H1 (cell line): Measurements from ENCODE around the gene FGD5. TPM values are rescaled to one million over a fixed set of nuclear protein-coding genes. Genes with fewer than 3 reads are reported as not detected.

Source experiments
- CTCF ChIA-PET: fragments of 300-600 bp; sonication (Branson Sonifier 250); formaldehyde crosslinking; loops from one replicate; lab custom pipeline; 2021; ENCODE audit not compliant: partially characterized antibody; lab: Charles Lee
- POLR2A ChIA-PET: fragments of 300-600 bp; sonication (Branson Sonifier 250); formaldehyde crosslinking; loops from one replicate; lab custom pipeline; 2021; ENCODE audit warnings: inconsistent platforms; ENCODE audit not compliant: partially characterized antibody; lab: Charles Lee
- DNase-seq, 2 experiments: peaks; one replicate each; pipeline versions ENCODE4 v3.0.0 to v3.0.0-alpha.2; 2010 to 2022; ENCODE audit warnings: low spot score in 2 of 2, low read depth in 1 of 2, mixed read lengths in 1 of 2
- FAIRE-seq: peaks from 2 replicates; lab custom pipeline; 2011; peaks lifted over from hg19 to GRCh38; lab: Jason Lieb, UNC
- H2AFZ ChIP-seq: 2 replicates; pipeline ENCODE4 v1.8.1; 2012; ENCODE audit warnings: low read length, inconsistent platforms
- H2AK5ac ChIP-seq: 2 replicates; pipeline ENCODE4 v1.6.1; 2013; ENCODE audit warnings: low read depth, low read length
- H2BK120ac ChIP-seq: replicated peaks from 2 replicates; pipeline ENCODE3; 2013; ENCODE audit warnings: low read depth, low read length, inconsistent platforms
- H2BK12ac ChIP-seq: 2 replicates; pipeline ENCODE4 v1.6.1; 2013; ENCODE audit warnings: low read depth, low read length
- H2BK15ac ChIP-seq: 2 replicates; pipeline ENCODE4 v1.6.1; 2013; ENCODE audit warnings: low read length
- H2BK20ac ChIP-seq: 2 replicates; pipeline ENCODE4 v1.6.1; 2013; ENCODE audit warnings: low read length
- H2BK5ac ChIP-seq: 2 replicates; pipeline ENCODE4 v1.6.1; 2013; ENCODE audit warnings: low read depth, low read length
- H3K14ac ChIP-seq: 2 replicates; pipeline ENCODE4 v1.6.1; 2013; ENCODE audit warnings: inconsistent platforms; ENCODE audit not compliant: insufficient read length
- H3K18ac ChIP-seq: 2 replicates; pipeline ENCODE4 v1.6.1; 2013; ENCODE audit warnings: low read length; ENCODE audit errors: extremely low read depth
- H3K23ac ChIP-seq: 2 replicates; pipeline ENCODE4 v1.6.1; 2013; ENCODE audit warnings: inconsistent platforms; ENCODE audit not compliant: insufficient read length
- H3K23me2 ChIP-seq: 2 replicates; pipeline ENCODE4 v1.6.1; 2013; ENCODE audit warnings: low read depth, low read length
- H3K27ac ChIP-seq: 2 replicates; pipeline ENCODE4 v1.6.1; 2011; ENCODE audit warnings: low read depth, low read length, inconsistent platforms
- H3K27me3 ChIP-seq, 4 experiments: replicated peaks in 1 of 4; 1 replicate in 1 of 4; 2 replicates in 3 of 4; pipeline versions ENCODE4 v1.6.1 to v1.8.1; 2011 to 2013; ENCODE audit warnings: low read length in 3 of 4, mild to moderate bottlenecking in 3 of 4, inconsistent platforms in 2 of 4, mixed read lengths in 2 of 4, moderate library complexity in 1 of 4; ENCODE audit not compliant: control insufficient read depth in 3 of 4, insufficient read depth in 3 of 4; ENCODE audit errors: extremely low read depth in 1 of 4
- H3K36me3 ChIP-seq, 4 experiments: 2 replicates each; pipeline versions ENCODE4 v1.6.1 to v1.8.1; 2011 to 2013; ENCODE audit warnings: mild to moderate bottlenecking in 4 of 4, low read length in 3 of 4, moderate library complexity in 2 of 4, control low read depth in 1 of 4, inconsistent platforms in 1 of 4; ENCODE audit not compliant: insufficient read depth in 4 of 4, control insufficient read depth in 2 of 4
- H3K4ac ChIP-seq: replicated peaks from 2 replicates; pipeline ENCODE3; 2013; ENCODE audit warnings: low read length, low read depth, mixed read lengths, inconsistent platforms; ENCODE audit not compliant: insufficient read length
- H3K4me1 ChIP-seq, 4 experiments: replicated peaks in 1 of 4; 1 replicate in 1 of 4; 2 replicates in 3 of 4; pipeline versions ENCODE4 v1.6.1 to v1.8.1; 2011 to 2013; ENCODE audit warnings: low read length in 3 of 4, inconsistent platforms in 2 of 4, mixed read lengths in 1 of 4; ENCODE audit not compliant: insufficient read depth in 4 of 4, control insufficient read depth in 3 of 4
- H3K4me2 ChIP-seq, 2 experiments: 2 replicates each; pipeline versions ENCODE4 v1.6.1 to v1.8.1; 2011 to 2013; ENCODE audit warnings: low read depth in 2 of 2, low read length in 2 of 2, control low read depth in 1 of 2, inconsistent platforms in 1 of 2, mild to moderate bottlenecking in 1 of 2; ENCODE audit not compliant: insufficient read depth in 1 of 2
- H3K4me3 ChIP-seq, 4 experiments: fragments of 200-600, 300-600 bp in 1 of 4; sonication (generic), shearing (Covaris generic), sonication (Bioruptor Twin) in 1 of 4; 2 replicates each; pipeline versions ENCODE4 v1.5.1 to v1.8.1; 2011 to 2016; ENCODE audit warnings: low read length in 4 of 4, low read depth in 3 of 4, control low read depth in 2 of 4, inconsistent platforms in 2 of 4, mild to moderate bottlenecking in 2 of 4, mixed read lengths in 1 of 4, moderate library complexity in 1 of 4; ENCODE audit not compliant: insufficient read depth in 2 of 4; ENCODE audit errors: extremely low read depth in 1 of 4
- H3K56ac ChIP-seq: replicated peaks from 2 replicates; pipeline ENCODE3; 2013; ENCODE audit warnings: low read depth, mild to moderate bottlenecking, mixed read lengths, low read length, inconsistent platforms; ENCODE audit not compliant: insufficient read length
- H3K79me1 ChIP-seq: 2 replicates; pipeline ENCODE4 v1.6.1; 2013; ENCODE audit warnings: low read depth, low read length, control low read depth
- H3K79me2 ChIP-seq, 2 experiments: 2 replicates each; pipeline versions ENCODE4 v1.6.1 to v1.8.1; 2012 to 2013; ENCODE audit warnings: low read length in 2 of 2, mild to moderate bottlenecking in 2 of 2, inconsistent platforms in 1 of 2; ENCODE audit not compliant: insufficient read depth in 2 of 2, control insufficient read depth in 1 of 2
- H3K9ac ChIP-seq, 4 experiments: replicated peaks in 1 of 4; 1 replicate in 1 of 4; 2 replicates in 3 of 4; pipeline versions ENCODE4 v1.6.1 to v1.8.1; 2011 to 2013; ENCODE audit warnings: low read depth in 3 of 4, low read length in 3 of 4, control low read depth in 2 of 4, mild to moderate bottlenecking in 2 of 4, moderate library complexity in 2 of 4, inconsistent platforms in 1 of 4; ENCODE audit errors: extremely low read depth in 1 of 4
- H3K9me3 ChIP-seq, 2 experiments: 2 replicates each; pipeline versions ENCODE4 v1.6.1 to v1.8.1; 2012 to 2013; ENCODE audit warnings: mild to moderate bottlenecking in 2 of 2, moderate library complexity in 2 of 2, control low read depth in 1 of 2, inconsistent platforms in 1 of 2, low read depth in 1 of 2, low read length in 1 of 2, mixed read lengths in 1 of 2; ENCODE audit not compliant: insufficient read depth in 2 of 2
- H4K20me1 ChIP-seq, 2 experiments: replicated peaks in 1 of 2; 2 replicates each; pipeline versions ENCODE3 to v1.8.1; 2011 to 2013; ENCODE audit warnings: inconsistent platforms in 2 of 2, low read length in 2 of 2, mild to moderate bottlenecking in 1 of 2; ENCODE audit not compliant: insufficient read depth in 2 of 2, control insufficient read depth in 1 of 2
- H4K5ac ChIP-seq: 2 replicates; pipeline ENCODE4 v1.6.1; 2013; ENCODE audit warnings: low read length, low read depth, mixed read lengths, inconsistent platforms; ENCODE audit not compliant: insufficient read length
- H4K8ac ChIP-seq: 2 replicates; pipeline ENCODE4 v1.8.0; 2013; ENCODE audit warnings: mild to moderate bottlenecking, moderate library complexity, low read length, inconsistent platforms; ENCODE audit not compliant: insufficient read depth; ENCODE audit errors: extremely low read depth
- H4K91ac ChIP-seq: replicated peaks from 2 replicates; pipeline ENCODE3; 2013; ENCODE audit warnings: low read length, mixed read lengths, inconsistent platforms; ENCODE audit not compliant: insufficient read length
- ASH2L ChIP-seq: fragments of 200-600, 300-600 bp; sonication (generic); IDR thresholded peaks from one replicate; pipeline ENCODE4 v1.7.1; 2017; ENCODE audit warnings: low read length
- ATF3 ChIP-seq: IDR thresholded peaks from 2 replicates; pipeline ENCODE4 v1.6.1; 2011; ENCODE audit warnings: low read depth, mild to moderate bottlenecking, low read length; ENCODE audit not compliant: insufficient read depth
- EZH2 ChIP-seq: fragments of 200-600 bp; sonication (generic); IDR thresholded peaks from 2 replicates; pipeline ENCODE4 v1.7.1; 2012; ENCODE audit warnings: low read depth, mild to moderate bottlenecking, moderate library complexity, low read length, inconsistent platforms; ENCODE audit not compliant: severe bottlenecking
- KDM5A ChIP-seq: fragments of 200-600 bp; IDR thresholded peaks from 2 replicates; pipeline ENCODE4 v1.7.1; 2012; ENCODE audit warnings: mild to moderate bottlenecking, low read length, inconsistent platforms, mixed read lengths
- POLR2A ChIP-seq, 2 experiments: IDR thresholded peaks; 1 replicate in 1 of 2; 2 replicates in 1 of 2; pipeline ENCODE4 v1.6.1; 2011; ENCODE audit warnings: low read depth in 2 of 2, low read length in 2 of 2, mild to moderate bottlenecking in 2 of 2; ENCODE audit errors: control extremely low read depth in 1 of 2
- TAF7 ChIP-seq: optimal IDR thresholded peaks from 2 replicates; pipeline ENCODE3; 2011; ENCODE audit warnings: low read depth, mild to moderate bottlenecking, inconsistent platforms, low read length, moderate library complexity, borderline replicate concordance
- YY1 ChIP-seq: IDR thresholded peaks from 2 replicates; pipeline ENCODE4 v1.6.1; 2011; ENCODE audit warnings: low read depth, mild to moderate bottlenecking, low read length
- WGBS, 2 experiments: shearing (Covaris generic) in 1 of 2; methylation state at CpG; one replicate each; pipeline versions ENCODE4 v1.1.6 to v1.1.7; 2013 to 2015; ENCODE audit warnings: low lambda C conversion rate in 2 of 2, mixed read lengths in 2 of 2, inconsistent platforms in 1 of 2, low coverage in 1 of 2, missing lambda C conversion rate in 1 of 2; ENCODE audit not compliant: insufficient replicate concordance in 2 of 2, insufficient coverage in 1 of 2, insufficient read length in 1 of 2; ENCODE audit errors: extremely low coverage in 1 of 2, missing lambda C conversion rate in 1 of 2; 5-methylcytosine and 5-hydroxymethylcytosine counted together
- polyA plus RNA-seq, 7 experiments: library from polyadenylated mRNA; depleted of rRNA in 3 of 7; stranded (reverse) in 5 of 7; unstranded in 2 of 7; fragments of >200 nt in 5 of 7; fragments of 200-250 nt in 2 of 7; gene quantifications; 1 replicate in 5 of 7; 2 replicates in 1 of 7; 4 replicates in 1 of 7; pipeline versions ENCODE4 v1.2.1 to v1.2.3, GENCODE V29; 2011 to 2013; ENCODE audit warnings: missing spikeins in 2 of 7, mixed read lengths in 2 of 7
- total RNA-seq: library from RNA; stranded (reverse); fragmentation: NEBNext Ultra II Directional; extraction: Animal tissue kit (Norgen Biotek cat#: 25700); gene quantifications from 2 replicates; pipeline ENCODE4 v1.2.1, GENCODE V29; 2021

FGD5 gene
- total and polyA plus RNA-seq, 2 of the 8 experiments (the other 6 are each of a cell fraction or from before 2014, with no cell fraction given), result 4.7 to 14.3 TPM

DNA sequence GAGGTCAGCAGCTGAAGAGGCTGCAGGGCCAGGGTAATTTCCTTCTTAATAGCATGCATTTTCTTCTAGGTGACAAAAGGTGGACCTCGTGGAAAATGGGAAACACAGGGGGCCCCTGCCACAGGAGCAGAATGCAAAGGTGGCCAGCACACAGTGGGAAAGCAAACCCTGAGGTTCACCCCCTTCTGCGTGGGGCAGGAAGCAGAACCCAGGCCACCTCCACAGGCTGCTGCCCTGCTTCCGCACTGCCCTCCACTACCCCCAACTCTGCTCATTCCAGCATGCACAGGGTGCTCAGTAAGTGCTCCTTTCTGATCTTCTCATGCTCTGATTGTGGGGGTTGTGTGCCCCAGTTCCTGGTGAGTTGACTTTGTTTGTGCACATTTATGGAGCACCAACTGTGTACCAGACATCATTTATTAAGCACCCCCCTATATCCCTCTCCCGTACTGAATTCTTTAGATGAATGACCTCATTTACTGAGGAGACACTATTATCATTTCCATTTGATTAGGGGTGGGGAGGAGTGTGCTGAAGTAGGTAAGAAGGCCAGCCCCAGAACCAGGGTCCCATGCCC is 12.7 kb upstream of the FGD5 start:
- Histone ChIP-seq H3K9ac (no peak overlapping the region), H3K36me3 (no peaks in the 10 kb centered on the region), H3K27me3 (peaks cover 7 to 29% (median 24%) of the 10 kb centered on the region in 4 experiments), H3K4ac (no peak overlapping the region), H3K18ac (no peak overlapping the region), H2AK5ac (no peak overlapping the region), H2BK5ac (no peak overlapping the region), H3K27ac (no peak overlapping the region), H3K23ac (no peak overlapping the region), H4K5ac (no peak overlapping the region), H3K79me1 (no peaks in the 10 kb centered on the region), H2BK15ac (no peak overlapping the region), H3K14ac (no peak overlapping the region), H4K20me1 (no peaks in the 10 kb centered on the region), H2BK20ac (no peak overlapping the region), H3K4me1 (peaks cover 0 to 7% (median 3%) of the 10 kb centered on the region in 4 experiments; a peak in 3 of 7 replicates), H4K8ac (no peak overlapping the region), H2BK120ac (no peak overlapping the region), H3K56ac (no peak overlapping the region), H3K9me3 (no peaks in the 10 kb centered on the region), H2BK12ac (no peak overlapping the region), H3K4me2 (no peak overlapping the region), H4K91ac (no peak overlapping the region), H3K4me3 (no peak overlapping the region), H3K23me2 (peaks cover 16% of the 10 kb centered on the region; the same call in 1 of the 2 replicates), H2AFZ (no peak overlapping the region), H3K79me2 (no peaks in the 10 kb centered on the region)
- 78% methylated on average over 4 of the region's 4 CpGs; no CpG with 5 or more reads in 1 of the 2 experiments for WGBS, 2 experiments
- CTCF ChIA-PET, result interaction anchor here (1.0 to 1.9 kb wide), 8 partner anchors 13 to 110 kb away, joined by 3 to 7 read pairs (median 4); no protein-coding TSS in a partner anchor
- POLR2A ChIA-PET, result no interaction called here
- no peak for TF ChIP-seq ATF3
- no peak for TF ChIP-seq ASH2L
- no peak for TF ChIP-seq POLR2A (IDR thresholded peaks at IDR 0.05; ENCODE audit: control extremely low read depth in 1 of 2, low read depth in 2 of 2, low read length in 2 of 2)
- TF ChIP-seq KDM5A, result no peak
- TF ChIP-seq EZH2, result no peak
- TF ChIP-seq TAF7, result no peak
- TF ChIP-seq YY1, result no peak
- no peak for DNase-seq
- FAIRE-seq, result no peak
